HG03280 (cell line): ENCODE results near the gene MAGOH.
"Not testable (repeated sequence)": the region's sequence is repeated elsewhere in the genome, so short reads cannot be mapped to it uniquely, and the experiment has no call there.

ENCODE experiments used
- ATAC-seq: cut with Tn5 transposase; IDR thresholded peaks from one replicate; pipeline ENCODE4 v1.9.1; 2021; ENCODE audit warnings: mild to moderate bottlenecking, moderate library complexity; ENCODE audit not compliant: unreplicated experiment

The MAGOH gene

GRCh38 chr1:53238197-53239155, at the start of gene MAGOH:
MAGOH (minus strand) TSS chr1:53238518; CDS start chr1:53238448, 70 bp downstream.
- ATAC-seq: peak; percentile 99

- no peak for ATAC-seq
These were observed 48.6 kb upstream of the MAGOH start for GRCh38 chr1:53286955-53287354.

DNA sequence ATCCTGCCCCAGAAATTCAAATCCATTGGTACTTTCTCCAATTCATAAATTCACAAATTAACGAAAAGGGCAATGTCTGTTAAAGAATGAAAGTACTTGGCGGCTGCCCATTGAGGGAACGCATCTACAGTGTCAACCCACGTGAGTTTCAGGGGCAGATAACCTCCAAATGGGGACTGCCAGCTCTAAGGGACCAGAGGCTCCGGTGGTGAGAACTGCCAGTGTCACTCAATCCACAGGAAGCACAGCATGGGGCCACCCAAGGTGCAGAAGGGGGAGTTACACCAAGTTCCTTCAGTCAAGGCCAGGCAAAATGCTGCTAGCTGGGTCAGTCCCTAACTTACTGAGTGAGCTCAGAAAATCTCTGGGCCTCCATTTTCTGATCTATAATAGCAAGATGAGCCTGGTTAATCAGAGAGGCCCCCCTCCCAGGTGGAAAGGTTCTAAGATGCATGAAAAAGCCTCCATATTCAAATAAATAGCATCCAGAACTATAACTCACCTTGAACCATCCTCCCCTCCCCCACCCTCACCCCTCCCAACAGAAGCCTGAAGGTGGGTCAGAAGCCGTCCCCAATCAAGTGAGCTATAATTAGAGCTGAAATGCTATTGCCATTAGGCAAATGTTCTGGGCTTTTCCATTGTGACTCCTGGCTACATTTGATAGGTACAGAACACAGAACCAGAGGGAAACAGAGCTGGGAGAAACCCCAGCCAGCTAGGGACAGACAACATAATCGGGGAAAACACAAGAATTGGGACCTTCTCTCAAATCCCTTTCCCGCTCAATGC, 47.8 kb upstream of the MAGOH start:
- ATAC-seq: no peak

DNA sequence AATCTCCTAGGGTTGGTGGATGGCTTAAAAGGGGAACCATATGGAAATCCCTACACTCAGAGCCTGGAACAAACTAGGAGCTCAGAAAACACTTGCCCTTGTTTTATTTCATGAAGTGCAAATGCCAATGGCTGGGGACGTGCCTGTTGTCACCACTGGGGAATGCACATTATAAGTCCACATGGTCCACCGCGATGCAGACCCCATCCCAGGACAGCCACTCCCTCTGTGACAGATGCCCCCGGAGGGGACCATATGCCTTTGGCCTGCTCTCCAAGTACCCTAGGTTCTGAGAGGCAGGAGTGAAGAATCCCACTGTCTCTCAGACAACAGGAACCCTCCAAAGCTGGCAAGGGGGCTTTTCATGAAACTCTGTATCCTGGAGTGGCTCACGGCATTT, 47.2 kb upstream of the MAGOH start:
- ATAC-seq: no peak

DNA sequence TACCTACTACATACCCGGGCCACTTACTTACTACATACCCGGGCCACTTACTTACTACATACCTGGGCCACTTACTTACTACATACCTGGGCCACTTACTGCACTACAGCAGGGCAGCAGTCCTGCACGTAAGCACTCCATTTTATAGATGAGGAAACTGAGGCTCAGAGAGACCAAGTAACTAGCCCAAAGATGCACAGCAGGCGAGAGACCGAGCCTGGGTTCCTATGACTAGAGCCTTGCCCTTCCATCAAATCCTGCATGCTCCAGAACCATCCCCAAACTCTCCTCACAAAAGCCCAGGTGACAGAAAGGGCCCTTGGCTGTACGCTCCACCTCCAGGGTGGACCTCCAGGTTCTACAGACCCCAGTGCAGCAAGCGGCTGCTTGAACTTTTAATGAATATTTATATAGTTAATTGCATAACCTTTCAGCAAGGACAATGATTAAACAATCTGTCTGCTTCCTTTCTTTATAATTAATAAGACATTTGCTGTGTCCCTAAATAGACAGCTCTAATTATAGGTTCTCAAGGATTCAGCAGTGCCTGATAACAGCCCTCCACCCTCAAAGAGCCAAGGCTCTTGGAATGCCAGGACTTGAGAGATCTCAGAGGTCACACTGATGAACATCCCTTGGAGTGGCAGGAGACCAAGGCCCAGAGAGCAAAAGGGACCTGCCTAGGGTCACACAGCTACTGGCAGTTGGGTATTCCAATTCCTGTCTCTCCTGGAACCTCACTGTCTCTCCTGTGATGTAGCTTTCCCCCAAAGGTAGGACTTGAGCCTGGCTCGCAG, 46.1 kb upstream of the MAGOH start:
- no peak for ATAC-seq

- ATAC-seq: not testable (repeated sequence)
These were observed 44.8 kb upstream of the MAGOH start for GRCh38 chr1:53283156-53283555.

GRCh38 chr1:53281133-53281532, 42.8 kb upstream of the MAGOH start:
- no peak for ATAC-seq

- ATAC-seq: no peak
These were observed 42.2 kb upstream of the MAGOH start for GRCh38 chr1:53280496-53280895.

DNA sequence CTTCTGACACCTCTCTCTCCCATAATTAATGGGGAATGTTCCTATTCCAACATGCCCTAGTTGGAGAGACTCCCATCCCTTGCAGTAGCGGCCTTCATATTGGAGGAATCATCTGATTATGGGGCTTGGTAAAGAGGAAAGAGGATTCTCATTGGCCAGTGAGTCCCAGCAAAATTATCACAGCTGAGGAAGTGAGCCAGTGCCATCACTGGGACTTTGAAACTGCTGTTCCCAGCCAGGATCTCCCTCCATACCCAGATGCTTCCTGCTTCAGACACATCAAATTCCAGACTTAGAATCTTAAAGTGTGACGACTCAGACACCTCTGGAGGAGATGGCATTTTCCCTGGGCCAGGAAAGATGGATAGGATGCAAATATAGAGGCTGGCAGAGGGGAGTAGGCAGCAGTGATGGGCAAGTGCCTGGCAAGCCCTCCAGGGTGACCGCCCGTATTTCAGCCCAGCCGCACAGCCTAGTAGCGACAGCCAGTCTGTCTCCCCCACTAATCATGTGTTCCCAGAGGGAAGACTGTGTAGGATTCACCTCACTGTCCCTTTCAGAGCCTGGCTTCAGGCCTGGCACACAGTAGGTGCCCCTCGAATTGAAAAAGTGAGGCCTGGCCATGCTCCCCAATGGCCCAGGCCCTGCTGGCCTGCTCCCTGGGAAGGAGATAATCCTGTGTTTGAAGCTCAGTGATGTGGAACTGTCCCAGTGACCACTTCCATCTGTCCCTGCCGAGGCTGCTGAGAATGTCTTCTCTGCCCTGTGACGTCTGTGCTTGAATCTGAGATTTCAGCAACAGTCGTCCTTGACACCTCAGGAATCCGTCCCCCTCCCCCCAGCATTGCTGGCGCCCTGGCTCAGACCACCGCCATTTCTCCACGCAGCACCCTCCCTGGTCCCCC, 41.2 kb upstream of the MAGOH start:
- no peak for ATAC-seq

- no peak for ATAC-seq
These were observed 40.0 kb upstream of the MAGOH start for GRCh38 chr1:53278298-53278725.

GRCh38 chr1:53277326-53277725, 39.0 kb upstream of the MAGOH start:
- ATAC-seq: no peak

DNA sequence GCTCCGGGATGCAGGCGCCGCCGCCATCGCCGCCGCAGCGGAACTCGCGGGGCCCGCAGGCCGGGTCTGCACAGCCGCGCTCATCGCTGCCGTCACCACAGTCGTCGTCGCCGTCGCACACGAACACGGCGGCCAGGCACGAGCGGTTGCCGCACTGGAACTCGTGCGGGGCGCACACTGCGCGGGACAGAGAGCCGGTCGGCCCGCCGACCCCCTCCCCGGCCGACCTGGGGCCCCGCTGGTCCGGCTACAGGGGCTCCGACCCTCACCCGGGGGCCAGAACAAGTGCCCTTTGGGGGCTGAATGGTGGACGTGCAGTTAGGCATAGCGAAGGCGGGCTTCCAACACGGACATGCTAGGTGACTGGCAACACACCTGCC, 38.6 kb upstream of the MAGOH start:
- no peak for ATAC-seq

- no peak for ATAC-seq
These were observed 38.0 kb upstream of the MAGOH start for GRCh38 chr1:53276153-53276901.

GRCh38 chr1:53275566-53275965, 37.2 kb upstream of the MAGOH start:
- no peak for ATAC-seq

- ATAC-seq: no peak
These were observed 36.3 kb upstream of the MAGOH start for GRCh38 chr1:53274541-53275185.

DNA sequence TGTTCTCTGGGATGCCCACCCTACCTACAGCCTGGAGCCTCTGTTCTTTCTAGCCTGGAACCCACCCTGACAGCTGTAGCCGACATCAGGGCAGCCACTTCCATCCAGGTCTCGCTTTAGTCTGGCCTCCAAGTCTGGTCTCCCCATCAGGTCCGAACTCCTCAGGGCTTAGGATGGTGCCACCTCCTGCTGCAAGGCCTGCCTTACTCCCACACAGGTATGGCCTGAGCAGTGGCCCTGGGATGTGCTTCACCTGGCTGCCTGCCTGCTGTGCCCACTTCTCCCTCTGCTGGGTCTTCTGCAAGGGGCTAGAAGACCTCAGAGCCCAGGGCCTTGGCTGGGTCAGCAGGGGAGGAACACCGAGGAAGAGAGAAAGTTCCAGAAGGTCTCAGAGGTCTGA, 35.7 kb upstream of the MAGOH start:
- no peak for ATAC-seq

DNA sequence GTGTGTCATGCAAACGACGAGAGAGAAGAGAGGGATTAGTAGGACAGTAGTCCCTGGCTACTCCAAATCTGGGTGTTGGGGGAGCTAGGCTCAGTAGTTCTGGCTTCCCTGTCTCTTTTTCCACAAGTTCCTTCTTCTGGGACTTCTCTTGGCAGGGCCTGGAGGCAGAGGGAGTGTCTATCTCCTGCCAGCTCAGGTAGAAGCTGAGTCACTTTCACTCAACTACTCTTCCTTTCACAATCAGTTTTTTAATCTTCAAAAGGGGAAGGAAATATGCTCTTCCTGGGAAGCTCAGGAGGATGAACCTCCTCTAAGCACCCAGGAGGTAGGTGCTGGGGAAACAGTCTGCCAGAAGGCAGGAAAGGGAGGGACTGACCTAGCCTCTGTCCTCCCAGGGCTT, 35.2 kb upstream of the MAGOH start:
- no peak for ATAC-seq

DNA sequence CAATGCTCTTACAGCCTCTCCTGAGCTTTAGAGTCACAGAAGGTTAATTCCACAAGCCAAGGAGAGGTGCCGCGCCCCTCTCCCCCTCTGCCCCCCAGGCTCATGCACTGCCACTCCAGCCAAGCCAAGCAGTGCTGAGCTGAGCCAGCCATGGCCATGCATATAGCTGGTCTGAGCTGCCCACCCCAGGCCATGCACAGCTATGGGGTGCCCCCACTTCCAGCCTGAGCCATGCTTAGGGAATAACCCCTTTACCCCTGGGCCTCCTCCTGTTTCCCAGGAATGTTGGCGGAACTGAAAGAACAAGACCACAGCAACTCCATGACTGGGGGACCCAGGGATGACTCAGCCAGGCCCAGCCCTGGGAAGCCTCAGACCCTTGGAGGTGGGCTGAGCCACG, 34.0 kb upstream of the MAGOH start:
- ATAC-seq: no peak
